ENCODE measurements around the gene DAND5.

DNA sequence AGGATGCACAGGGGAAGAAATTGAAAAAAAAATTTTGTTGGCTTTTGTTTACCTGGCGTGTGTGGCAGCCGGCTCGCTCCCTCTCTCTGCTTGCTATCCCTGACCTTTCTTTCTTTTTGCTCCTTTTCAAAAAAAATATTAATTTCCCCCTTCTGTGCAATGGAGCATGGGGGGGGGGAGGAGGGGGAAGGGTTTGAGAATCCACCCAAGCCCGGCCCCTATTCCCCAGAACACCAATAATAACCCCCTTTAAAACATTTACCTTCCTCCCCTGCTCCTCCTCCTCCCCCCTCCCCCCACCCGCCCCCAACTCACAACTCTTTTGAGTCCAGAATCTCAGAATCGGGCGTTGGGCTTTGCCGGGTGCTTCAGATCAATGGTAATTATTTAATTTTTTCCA lies 54.3 kb downstream of the DAND5 start:
- TF ChIP-seq POLR2A (IDR thresholded peaks at IDR 0.05; ENCODE audit: low read length) = no peak
- TF ChIP-seq GATA1 (IDR thresholded peaks at IDR 0.05; ENCODE audit: low read depth, low read length) = no peak
